HL-60 (cell line): ENCODE measurements around the gene SEPTIN1.

Experiments
- CTCF ChIP-seq: IDR thresholded peaks from one replicate; pipeline ENCODE4 v1.5.1; 2011; ENCODE audit warnings: low read length, control low read depth, inconsistent platforms; ENCODE audit not compliant: insufficient read depth
- GABPA ChIP-seq: IDR thresholded peaks from 2 replicates; pipeline ENCODE4 v1.6.1; 2012; ENCODE audit warnings: low read depth
- POLR2AphosphoS5 ChIP-seq: IDR thresholded peaks from 2 replicates; pipeline ENCODE4 v1.6.1; 2012; ENCODE audit warnings: low read depth
- REST ChIP-seq: IDR thresholded peaks from 2 replicates; pipeline ENCODE4 v1.6.1; 2012; ENCODE audit warnings: low read depth; ENCODE audit not compliant: insufficient replicate concordance

DNA sequence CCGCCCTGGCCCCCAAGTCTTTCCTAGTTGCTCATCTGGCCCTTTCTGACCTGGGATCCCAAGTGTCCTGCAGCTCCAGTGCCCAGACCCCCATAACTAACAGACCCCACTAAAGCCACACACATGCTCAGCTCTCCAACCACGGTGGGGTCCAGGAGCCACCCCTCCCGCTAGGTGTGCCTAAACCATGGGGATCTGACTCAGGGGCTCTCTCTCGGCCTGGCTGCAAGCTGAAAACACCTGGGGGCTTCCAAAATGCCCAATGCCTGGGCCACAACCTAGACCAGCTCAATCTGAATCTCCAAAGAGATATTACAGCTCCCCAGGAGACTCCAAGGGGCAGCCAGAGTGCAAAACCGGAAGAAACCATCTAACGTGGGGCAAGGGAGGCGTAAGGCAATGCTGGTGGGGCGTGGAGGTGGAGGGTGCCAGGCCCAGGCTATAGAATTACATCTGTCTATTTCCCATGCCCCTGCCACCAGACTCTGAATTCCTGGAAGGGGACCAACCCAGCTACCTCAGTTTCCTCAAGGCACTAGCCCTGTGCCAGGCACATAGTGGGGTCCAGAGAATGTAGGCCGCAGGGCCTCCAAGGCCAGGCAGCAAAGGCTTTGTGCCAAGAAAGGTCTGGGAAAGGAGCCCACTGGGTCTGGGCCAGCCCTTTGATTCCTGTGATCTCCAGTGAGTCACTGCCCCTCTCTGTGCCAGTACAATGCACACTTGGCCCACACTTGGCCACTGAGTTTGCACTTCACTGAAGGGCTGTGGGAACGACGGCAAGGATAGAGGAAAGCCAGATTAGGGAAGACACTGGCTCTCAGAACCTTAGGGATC lies 30.6 kb downstream of the SEPTIN1 start:
- TF ChIP-seq CTCF (no peak), REST (no peak), GABPA (no peak), POLR2AphosphoS5 (no peak)
